HCT116 (cell line): Measurements from ENCODE around the gene GMEB2. TPM values are rescaled to one million over a fixed set of nuclear protein-coding genes. Genes with fewer than 3 reads are reported as not detected.

Source experiments
- ATAC-seq: fragments of 200-7000 bp; cut with Tn5 transposase; 2 replicates; pipeline ENCODE4 v1.9.1; 2020; ENCODE audit warnings: mild to moderate bottlenecking, moderate library complexity
- BruUV-seq: library from RNA; stranded (reverse); fragments of 400-500 nt; replicated peaks from 2 replicates; lab custom pipeline; 2021; lab: Mats Ljungman, UMichigan
- CTCF ChIA-PET: fragments of 300-600 bp; sonication (Branson Sonifier 250); formaldehyde crosslinking; loops from one replicate; lab custom pipeline; 2021; ENCODE audit warnings: antibody characterized with exemption; lab: Charles Lee
- POLR2A ChIA-PET: fragments of 300-600, 350-600 bp; sonication (Branson Sonifier 250); formaldehyde crosslinking; loops from one replicate; lab custom pipeline; 2021; ENCODE audit warnings: antibody characterized with exemption; lab: Charles Lee
- RAD21 ChIA-PET, 2 experiments: fragments of 300-600 bp; sonication (Branson Sonifier 250); formaldehyde crosslinking; loops; one replicate each; lab custom pipeline; 2023; ENCODE audit warnings: low total read pairs in 2 of 2; ENCODE audit not compliant: uncharacterized antibody in 2 of 2, unreplicated experiment in 2 of 2, low non-redundant PET in 1 of 2; lab: Charles Lee
- DNase-seq: peaks from one replicate; pipeline ENCODE4 v3.0.0-alpha.2; 2010; ENCODE audit warnings: low read depth, low spot score
- H2AFZ ChIP-seq: fragments of 200-600 bp; shearing (Covaris generic), sonication (generic); 2 replicates; pipeline ENCODE4 v1.6.1; 2017; ENCODE audit warnings: low read depth, mixed run types, mixed read lengths, antibody characterized with exemption, low read length; ENCODE audit not compliant: poor library complexity, severe bottlenecking
- H3K27ac ChIP-seq: 2 replicates; pipeline ENCODE4 v1.5.1; 2012; ENCODE audit warnings: low read depth, low read length
- H3K27me3 ChIP-seq: fragments of 200-600 bp; sonication (generic); 2 replicates; pipeline ENCODE4 v1.6.1; 2016; ENCODE audit warnings: mixed run types, low read length, mixed read lengths; ENCODE audit not compliant: insufficient read depth
- H3K36me3 ChIP-seq, 2 experiments: fragments of 200-500 bp in 1 of 2; fragments of 200-600 bp in 1 of 2; sonication (Bioruptor generic) in 1 of 2; sonication (generic) in 1 of 2; 2 replicates each; pipeline versions ENCODE4 v1.5.1 to v1.6.1; 2014 to 2016; ENCODE audit warnings: low read length in 2 of 2, inconsistent platforms in 1 of 2, mixed read lengths in 1 of 2, mixed run types in 1 of 2; ENCODE audit not compliant: insufficient read depth in 2 of 2, control insufficient read depth in 1 of 2
- H3K4me1 ChIP-seq, 2 experiments: fragments of 200-600 bp in 1 of 2; sonication (generic) in 1 of 2; 2 replicates each; pipeline versions ENCODE4 v1.5.1 to v1.6.1; 2012 to 2017; ENCODE audit warnings: low read length in 2 of 2, inconsistent platforms in 1 of 2, mild to moderate bottlenecking in 1 of 2, mixed read lengths in 1 of 2, mixed run types in 1 of 2, moderate library complexity in 1 of 2; ENCODE audit not compliant: insufficient read depth in 2 of 2, control insufficient read depth in 1 of 2
- H3K4me2 ChIP-seq: fragments of 200-600 bp; sonication (generic); 2 replicates; pipeline ENCODE4 v1.6.1; 2017; ENCODE audit warnings: mixed run types, low read length, mixed read lengths
- H3K4me3 ChIP-seq, 2 experiments: fragments of 200-600 bp in 1 of 2; sonication (generic) in 1 of 2; replicated peaks in 1 of 2; 2 replicates each; pipeline ENCODE4 v1.5.1; 2011 to 2016; ENCODE audit warnings: low read length in 2 of 2, control low read depth in 1 of 2, low read depth in 1 of 2, mild to moderate bottlenecking in 1 of 2, mixed read lengths in 1 of 2, mixed run types in 1 of 2
- H3K79me2 ChIP-seq: fragments of 200-600 bp; sonication (generic); 2 replicates; pipeline ENCODE4 v1.6.1; 2017; ENCODE audit warnings: mild to moderate bottlenecking, mixed run types, low read length, moderate library complexity, mixed read lengths; ENCODE audit not compliant: insufficient read depth
- H3K9ac ChIP-seq: fragments of 200-600 bp; sonication (generic); 2 replicates; pipeline ENCODE4 v1.6.1; 2016; ENCODE audit warnings: low read length, mixed read lengths
- H3K9me2 ChIP-seq: fragments of 200-600 bp; sonication (generic), shearing (Covaris generic); 2 replicates; pipeline ENCODE4 v1.6.1; 2017; ENCODE audit warnings: mixed run types, mild to moderate bottlenecking, moderate library complexity; ENCODE audit not compliant: insufficient read depth
- H3K9me3 ChIP-seq, 2 experiments: fragments of 200-500 bp in 1 of 2; fragments of 200-600 bp in 1 of 2; sonication (Bioruptor generic) in 1 of 2; sonication (generic) in 1 of 2; 2 replicates each; pipeline ENCODE4 v1.6.1; 2014 to 2017; ENCODE audit warnings: low read length in 2 of 2, mixed read lengths in 2 of 2, inconsistent platforms in 1 of 2, low read depth in 1 of 2, mild to moderate bottlenecking in 1 of 2, mixed run types in 1 of 2, moderate library complexity in 1 of 2; ENCODE audit not compliant: control insufficient read depth in 1 of 2, insufficient read depth in 1 of 2
- H4K20me1 ChIP-seq: fragments of 200-600 bp; sonication (generic), shearing (Covaris generic); 2 replicates; pipeline ENCODE4 v1.6.1; 2017; ENCODE audit warnings: mixed run types, mild to moderate bottlenecking, moderate library complexity; ENCODE audit not compliant: insufficient read depth
- CBX3 ChIP-seq: IDR thresholded peaks from 2 replicates; pipeline ENCODE4 v1.6.1; 2012; ENCODE audit warnings: low read depth
- EGR1 ChIP-seq: IDR thresholded peaks from 2 replicates; pipeline ENCODE4 v1.6.1; 2012; ENCODE audit warnings: low read depth
- ELF1 ChIP-seq: IDR thresholded peaks from 2 replicates; pipeline ENCODE4 v1.6.1; 2012; ENCODE audit warnings: low read depth, borderline replicate concordance
- EZH2 ChIP-seq: fragments of 200-600 bp; sonication (generic); IDR thresholded peaks from 2 replicates; pipeline ENCODE4 v1.6.1; 2017; ENCODE audit warnings: antibody characterized with exemption, mixed run types
- EZH2phosphoT487 ChIP-seq: fragments of 200-600 bp; IDR thresholded peaks from 2 replicates; pipeline ENCODE4 v1.6.1; 2018; ENCODE audit warnings: antibody characterized with exemption, borderline replicate concordance
- JUND ChIP-seq: IDR thresholded peaks from 2 replicates; pipeline ENCODE4 v1.6.1; 2012
- POLR2A ChIP-seq: IDR thresholded peaks from 2 replicates; pipeline ENCODE4 v1.7.0; 2011; ENCODE audit warnings: borderline replicate concordance; ENCODE audit not compliant: insufficient read depth, insufficient read length; ENCODE audit errors: extremely low read depth
- POLR2AphosphoS5 ChIP-seq: IDR thresholded peaks from 2 replicates; pipeline ENCODE4 v1.6.1; 2011; ENCODE audit warnings: mild to moderate bottlenecking, low read depth, low read length, moderate library complexity
- RAD21 ChIP-seq: IDR thresholded peaks from 2 replicates; pipeline ENCODE4 v1.6.1; 2012; ENCODE audit warnings: low read depth, mild to moderate bottlenecking
- REST ChIP-seq: IDR thresholded peaks from 2 replicates; pipeline ENCODE4 v1.6.1; 2012; ENCODE audit warnings: low read depth
- SP1 ChIP-seq: IDR thresholded peaks from 2 replicates; pipeline ENCODE4 v1.6.1; 2012; ENCODE audit warnings: low read depth
- SRF ChIP-seq: IDR thresholded peaks from 2 replicates; pipeline ENCODE4 v1.6.1; 2012; ENCODE audit warnings: low read depth
- TCF7L2 ChIP-seq: IDR thresholded peaks from 2 replicates; pipeline ENCODE4 v1.7.0; 2011; ENCODE audit warnings: borderline replicate concordance, inconsistent platforms; ENCODE audit not compliant: insufficient read depth, insufficient read length; ENCODE audit errors: extremely low read depth
- YY1 ChIP-seq: IDR thresholded peaks from 2 replicates; pipeline ENCODE4 v1.6.1; 2011; ENCODE audit warnings: low read length, low read depth, moderate library complexity, mild to moderate bottlenecking; ENCODE audit not compliant: insufficient replicate concordance; ENCODE audit errors: extremely low read depth
- ZFX ChIP-seq: fragments of 450-650 bp; IDR thresholded peaks from 2 replicates; pipeline ENCODE4 v1.6.1; 2017
- intact Hi-C: fragments of 100-400 bp; cut with micrococcal nuclease; formaldehyde crosslinking; loops from 2 replicates; pipeline ENCODE4 v1.10.0; 2022
- total RNA-seq: library from RNA; stranded (reverse); gene quantifications from one replicate; pipeline ENCODE4 v1.2.1, GENCODE V29; 2021; ENCODE audit not compliant: unreplicated experiment
- TF ChIP-seq, protein P1 (sequence below): IDR thresholded peaks from 2 replicates; pipeline ENCODE4 v1.6.1; 2012
- TF ChIP-seq, protein P2 (sequence below), 3 experiments: fragments of 200-600 bp in 1 of 3; sonication (generic) in 1 of 3; IDR thresholded peaks in 2 of 3; conservative IDR thresholded peaks in 1 of 3; 2 replicates each; pipeline ENCODE4 v1.5.1; 2012 to 2017; ENCODE audit warnings: low read depth in 2 of 3, low read length in 2 of 3, antibody characterized with exemption in 1 of 3, borderline replicate concordance in 1 of 3, control low read depth in 1 of 3, mild to moderate bottlenecking in 1 of 3, mixed read lengths in 1 of 3, mixed run types in 1 of 3, moderate library complexity in 1 of 3; ENCODE audit not compliant: insufficient read depth in 1 of 3

Gene GMEB2
- total RNA-seq, 1 experiment from 2014 or later, result 13.9 TPM

DNA sequence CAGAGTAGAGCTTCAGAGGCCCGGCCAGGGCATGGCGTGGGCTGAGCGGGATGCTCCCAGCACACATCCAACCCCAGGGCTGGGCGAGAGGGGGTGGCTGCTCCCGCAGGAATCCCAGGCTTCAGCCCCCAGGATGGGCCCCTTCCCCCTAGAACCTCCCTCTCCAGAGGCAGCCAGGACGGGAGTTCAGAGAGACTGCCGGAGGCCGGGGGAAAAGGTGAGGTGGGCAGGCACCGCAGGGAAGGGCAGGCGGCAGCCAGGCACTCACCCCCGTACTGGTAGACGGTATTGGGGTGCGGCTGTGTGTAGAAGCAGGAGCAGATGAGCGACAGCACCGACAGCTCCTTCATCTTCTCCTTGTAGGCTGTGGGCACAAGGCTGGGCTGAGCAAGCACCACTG is 17.0 kb upstream of the GMEB2 start (continued):
- TF ChIP-seq, protein P1, sequence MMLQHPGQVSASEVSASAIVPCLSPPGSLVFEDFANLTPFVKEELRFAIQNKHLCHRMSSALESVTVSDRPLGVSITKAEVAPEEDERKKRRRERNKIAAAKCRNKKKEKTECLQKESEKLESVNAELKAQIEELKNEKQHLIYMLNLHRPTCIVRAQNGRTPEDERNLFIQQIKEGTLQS, result no peak
- TF ChIP-seq EZH2phosphoT487 (no peak), ELF1 (no peak), ZFX (no peak)
- TF ChIP-seq, all 23 proteins: peak for 0

DNA sequence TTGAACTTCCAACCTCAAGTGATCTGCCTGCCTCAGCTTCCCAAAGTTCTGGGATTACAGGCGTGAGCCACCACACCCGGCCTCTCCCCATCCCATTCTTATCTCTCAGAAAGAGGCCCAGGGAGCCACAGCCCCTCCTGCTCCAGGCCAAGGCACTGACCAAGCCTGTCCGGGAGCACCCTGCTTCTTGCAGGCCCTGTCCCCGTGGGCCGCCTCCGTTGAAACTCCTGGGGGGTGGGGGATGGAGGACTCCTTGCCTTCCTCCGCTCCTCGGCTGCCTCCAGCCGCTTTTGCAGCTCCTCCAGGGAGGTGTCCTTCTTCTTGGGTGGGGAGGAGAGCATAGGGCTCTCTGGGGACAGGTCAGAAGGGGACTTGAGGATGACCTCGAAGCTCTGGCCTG is 16.6 kb upstream of the GMEB2 start:
- Histone ChIP-seq H4K20me1 (no peaks in the 10 kb centered on the region), H3K27ac (peak overlapping the region; percentile 98), H2AFZ (no peak overlapping the region), H3K36me3 (peaks cover 0 to 9% of the 10 kb centered on the region in 2 experiments; a peak in 1 of 4 replicates), H3K27me3 (no peaks in the 10 kb centered on the region), H3K79me2 (peaks cover 11% of the 10 kb centered on the region), H3K9ac (no peak overlapping the region; the same call in 1 of the 2 replicates), H3K4me3 (no peak overlapping the region), H3K9me3 (no peaks in the 10 kb centered on the region), H3K9me2 (no peaks in the 10 kb centered on the region), H3K4me1 (peaks cover 11 to 34% of the 10 kb centered on the region in 2 experiments), H3K4me2 (peak overlapping the region; percentile 87)
- intact Hi-C loops, result loop anchor here (5.0 kb wide), 1 partner anchor 106 kb away; the partner anchor contains the start of gene PTK6
- no peak for ATAC-seq
- DNase-seq, result no peak
- CTCF ChIA-PET, result no interaction called here
- POLR2A ChIA-PET, result interaction anchor here (1.9 to 2.2 kb wide), 2 partner anchors 16 to 55 kb away, joined by 6 to 12 read pairs; no protein-coding TSS in a partner anchor
- RAD21 ChIA-PET, result no interaction called here
- no TSS peak for BruUV-seq
- TF ChIP-seq YY1 (no peak), POLR2A (no peak), JUND (no peak), RAD21 (no peak), EZH2 (no peak), EGR1 (no peak), CBX3 (no peak), TCF7L2 (no peak), SP1 (no peak), POLR2AphosphoS5 (no peak), ZFX (no peak), EZH2phosphoT487 (no peak), ELF1 (no peak), REST (no peak), SRF (no peak)
- TF ChIP-seq, protein P2, sequence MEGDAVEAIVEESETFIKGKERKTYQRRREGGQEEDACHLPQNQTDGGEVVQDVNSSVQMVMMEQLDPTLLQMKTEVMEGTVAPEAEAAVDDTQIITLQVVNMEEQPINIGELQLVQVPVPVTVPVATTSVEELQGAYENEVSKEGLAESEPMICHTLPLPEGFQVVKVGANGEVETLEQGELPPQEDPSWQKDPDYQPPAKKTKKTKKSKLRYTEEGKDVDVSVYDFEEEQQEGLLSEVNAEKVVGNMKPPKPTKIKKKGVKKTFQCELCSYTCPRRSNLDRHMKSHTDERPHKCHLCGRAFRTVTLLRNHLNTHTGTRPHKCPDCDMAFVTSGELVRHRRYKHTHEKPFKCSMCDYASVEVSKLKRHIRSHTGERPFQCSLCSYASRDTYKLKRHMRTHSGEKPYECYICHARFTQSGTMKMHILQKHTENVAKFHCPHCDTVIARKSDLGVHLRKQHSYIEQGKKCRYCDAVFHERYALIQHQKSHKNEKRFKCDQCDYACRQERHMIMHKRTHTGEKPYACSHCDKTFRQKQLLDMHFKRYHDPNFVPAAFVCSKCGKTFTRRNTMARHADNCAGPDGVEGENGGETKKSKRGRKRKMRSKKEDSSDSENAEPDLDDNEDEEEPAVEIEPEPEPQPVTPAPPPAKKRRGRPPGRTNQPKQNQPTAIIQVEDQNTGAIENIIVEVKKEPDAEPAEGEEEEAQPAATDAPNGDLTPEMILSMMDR (IDR thresholded peaks at IDR 0.05 in 2 of 3, conservative IDR thresholded peaks at IDR 0.05 in 1 of 3; ENCODE audit: borderline replicate concordance in 1 of 3, insufficient read depth in 1 of 3, low read depth in 2 of 3, low read length in 2 of 3), result no peak
- TF ChIP-seq, protein P1, result no peak
